Colon (tissue), 2 donors: ENCODE measurements around the gene DPYSL4.

Experiments used
- FAIRE-seq: peaks from 2 replicates; lab custom pipeline; 2012; peaks lifted over from hg19 to GRCh38; lab: Jason Lieb, UNC
- donor health status: control.
- donor health status: control.

The DPYSL4 gene

GRCh38 chr10:132178672-132179545, 7.8 kb upstream of the DPYSL4 start:
- FAIRE-seq, result no peak

- no peak for FAIRE-seq
These were observed 7.0 kb upstream of the DPYSL4 start for GRCh38 chr10:132179551-132180392.

GRCh38 chr10:132180736-132181135, 6.0 kb upstream of the DPYSL4 start:
- FAIRE-seq, result no peak

GRCh38 chr10:132181691-132182425, 4.9 kb upstream of the DPYSL4 start:
- FAIRE-seq, result no peak

GRCh38 chr10:132182591-132182990, 4.2 kb upstream of the DPYSL4 start:
- no peak for FAIRE-seq

- FAIRE-seq, result no peak
These were observed 3.7 kb upstream of the DPYSL4 start for GRCh38 chr10:132183046-132183445.

- no peak for FAIRE-seq
These were observed 1.7 kb upstream of the DPYSL4 start for GRCh38 chr10:132184816-132185593.

GRCh38 chr10:132185601-132186487, 904 bp upstream of the DPYSL4 start:
- FAIRE-seq, result no peak

GRCh38 chr10:132187430-132188138, 836 bp downstream of the DPYSL4 start:
- FAIRE-seq, result no peak

GRCh38 chr10:132188331-132188730, 1.6 kb downstream of the DPYSL4 start:
- FAIRE-seq, result no peak

GRCh38 chr10:132189016-132189415, 2.3 kb downstream of the DPYSL4 start:
- FAIRE-seq, result no peak

GRCh38 chr10:132189810-132190422, 3.2 kb downstream of the DPYSL4 start:
- no peak for FAIRE-seq

- no peak for FAIRE-seq
These were observed 5.6 kb downstream of the DPYSL4 start for GRCh38 chr10:132192076-132192975.

- no peak for FAIRE-seq
These were observed 6.4 kb downstream of the DPYSL4 start for GRCh38 chr10:132192991-132193665.

GRCh38 chr10:132193907-132194552, 7.3 kb downstream of the DPYSL4 start:
- no peak for FAIRE-seq

- FAIRE-seq, result no peak
These were observed 8.0 kb downstream of the DPYSL4 start for GRCh38 chr10:132194726-132195125.

- no peak for FAIRE-seq
These were observed 8.8 kb downstream of the DPYSL4 start for GRCh38 chr10:132195366-132196075.
